SJSA1 (cell line): ENCODE results near the gene SRXN1. TPM values are rescaled to one million over a fixed set of nuclear protein-coding genes. Genes with fewer than 3 reads are reported as not detected.

Source experiments
- DNase-seq, 2 experiments: peaks; one replicate each; pipeline ENCODE4 v3.0.0-alpha.2; 2015 to 2020; ENCODE audit warnings: low spot score in 2 of 2, low read depth in 1 of 2
- H3K27ac ChIP-seq: fragments of 250-450 bp; sonication (Bioruptor Pico); 2 replicates; pipeline ENCODE4 v1.5.1; 2020; ENCODE audit warnings: mild to moderate bottlenecking, moderate library complexity
- H3K27me3 ChIP-seq: fragments of 250-450 bp; sonication (Bioruptor Pico); replicated peaks from 2 replicates; pipeline ENCODE4 v1.5.1; 2020; ENCODE audit warnings: mild to moderate bottlenecking, moderate library complexity
- H3K36me3 ChIP-seq: fragments of 250-450 bp; sonication (Bioruptor Pico); 2 replicates; pipeline ENCODE4 v1.5.1; 2020; ENCODE audit warnings: mild to moderate bottlenecking
- H3K4me1 ChIP-seq: fragments of 250-450 bp; sonication (Bioruptor Pico); replicated peaks from 2 replicates; pipeline ENCODE4 v1.6.1; 2021; ENCODE audit warnings: mild to moderate bottlenecking
- H3K4me3 ChIP-seq: fragments of 250-450 bp; sonication (Bioruptor Pico); 2 replicates; pipeline ENCODE4 v1.5.1; 2020; ENCODE audit warnings: mild to moderate bottlenecking
- H3K9me3 ChIP-seq: fragments of 250-450 bp; sonication (Bioruptor Pico); replicated peaks from 2 replicates; pipeline ENCODE4 v1.5.1; 2020; ENCODE audit warnings: mild to moderate bottlenecking
- total RNA-seq: library from RNA; depleted of rRNA; stranded (reverse); fragments of >200 nt; shearing (Covaris generic); gene quantifications from 2 replicates; pipeline ENCODE4 v1.2.3, GENCODE V29; 2014

Gene SRXN1
- total RNA-seq, 1 experiment from 2014 or later, result 54.7 TPM

DNA sequence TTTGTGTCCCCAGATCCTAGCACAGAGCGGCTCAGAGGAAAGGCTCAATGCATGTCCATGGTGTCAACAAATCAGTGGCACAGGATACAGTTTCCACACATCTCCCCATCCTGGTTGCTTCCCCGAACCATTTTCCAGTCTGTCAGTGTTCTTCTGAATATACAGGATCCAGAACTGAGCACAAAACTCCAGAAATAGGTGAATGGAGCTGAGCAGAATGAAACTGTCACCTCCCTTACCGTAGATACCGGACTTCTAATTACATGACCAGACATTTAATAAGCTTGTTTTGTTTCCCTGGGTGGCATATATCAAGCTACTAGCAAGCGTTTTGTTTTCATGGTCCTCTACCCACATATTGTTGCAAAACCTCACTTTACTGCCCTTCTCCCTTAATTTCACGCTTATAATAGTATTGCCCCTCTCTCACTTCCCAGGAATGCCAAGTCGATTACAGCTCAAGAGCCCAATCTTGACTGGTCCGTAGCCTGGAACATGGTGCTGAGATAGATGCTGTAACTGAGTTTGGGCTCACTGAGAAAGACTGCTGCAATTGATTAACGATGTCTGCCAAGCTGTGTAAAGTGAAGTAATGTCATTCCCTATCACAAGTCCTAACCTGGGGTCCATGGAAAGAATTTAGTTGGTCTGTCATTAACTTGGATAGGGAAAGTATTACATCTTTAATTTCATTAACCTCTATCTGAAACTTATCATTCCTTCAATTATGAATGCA lies 34.6 kb upstream of the SRXN1 start:
- H3K4me3 ChIP-seq, result no peak overlapping the region
- DNase-seq, result no peak
- H3K9me3 ChIP-seq, result no peaks in the 10 kb centered on the region
- H3K4me1 ChIP-seq, result no peaks in the 10 kb centered on the region
- H3K27me3 ChIP-seq, result peaks cover 32% of the 10 kb centered on the region
- H3K27ac ChIP-seq, result no peak overlapping the region
- H3K36me3 ChIP-seq, result no peaks in the 10 kb centered on the region

DNA sequence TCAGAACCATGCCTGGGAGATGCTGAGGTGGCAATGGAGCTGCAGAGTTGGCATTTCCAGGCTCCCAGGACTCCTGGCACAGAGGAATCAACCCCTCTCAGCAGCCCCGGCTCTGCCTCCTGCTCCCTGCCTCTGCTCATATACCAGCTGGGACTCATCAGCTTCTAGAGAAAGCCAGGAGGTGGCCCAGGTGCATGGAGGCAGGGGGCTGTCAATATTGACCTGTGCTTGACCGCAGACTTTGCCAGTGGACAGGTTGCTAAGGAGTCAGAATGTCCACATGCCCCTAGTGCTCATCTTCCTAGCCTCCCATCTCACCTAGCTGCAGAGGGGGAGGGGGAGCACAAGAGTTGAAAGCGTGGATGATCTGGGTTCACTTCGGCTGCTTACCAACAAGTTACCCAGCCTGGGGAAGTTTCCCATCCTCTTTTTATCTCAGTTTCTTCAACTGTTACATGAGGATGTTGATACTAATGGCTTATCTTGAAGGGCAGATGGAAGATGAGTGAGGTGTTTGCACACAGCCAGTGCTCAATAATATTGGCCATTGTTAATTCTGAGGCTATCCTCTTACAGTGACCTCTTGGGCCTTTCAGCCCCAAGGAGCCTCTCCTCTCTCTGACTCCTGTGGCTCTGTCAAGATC lies 31.8 kb upstream of the SRXN1 start:
- Histone ChIP-seq H3K9me3 (no peaks in the 10 kb centered on the region), H3K27ac (no peak overlapping the region), H3K4me3 (no peak overlapping the region), H3K27me3 (peaks cover 27% of the 10 kb centered on the region), H3K36me3 (no peaks in the 10 kb centered on the region), H3K4me1 (no peaks in the 10 kb centered on the region)
- no peak for DNase-seq

DNA sequence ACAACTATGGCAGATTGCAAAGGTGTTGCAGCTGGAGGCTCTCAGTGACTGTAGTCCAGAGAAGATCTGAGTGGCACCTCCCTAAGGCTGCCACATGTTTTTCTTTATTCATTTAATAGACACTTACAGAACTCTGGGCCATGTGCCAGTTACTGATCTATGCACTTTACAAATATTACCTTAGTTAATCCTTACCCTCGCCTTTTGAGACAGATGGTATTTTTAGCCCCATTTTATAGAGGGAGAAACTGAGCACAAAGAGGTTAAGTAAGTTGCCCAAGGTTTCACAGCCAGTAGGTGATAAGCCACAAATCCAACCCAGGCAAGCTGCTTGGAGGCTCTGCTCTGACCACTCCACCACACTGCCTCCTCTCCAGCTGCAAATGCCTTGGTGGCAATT lies 29.1 kb upstream of the SRXN1 start:
- H3K4me3 ChIP-seq, result no peak overlapping the region
- no peaks in the 10 kb centered on the region for H3K36me3 ChIP-seq
- DNase-seq, result no peak
- H3K27ac ChIP-seq, result no peak overlapping the region
- H3K4me1 ChIP-seq, result no peaks in the 10 kb centered on the region
- H3K27me3 ChIP-seq, result peaks cover 24% of the 10 kb centered on the region
- H3K9me3 ChIP-seq, result no peaks in the 10 kb centered on the region

DNA sequence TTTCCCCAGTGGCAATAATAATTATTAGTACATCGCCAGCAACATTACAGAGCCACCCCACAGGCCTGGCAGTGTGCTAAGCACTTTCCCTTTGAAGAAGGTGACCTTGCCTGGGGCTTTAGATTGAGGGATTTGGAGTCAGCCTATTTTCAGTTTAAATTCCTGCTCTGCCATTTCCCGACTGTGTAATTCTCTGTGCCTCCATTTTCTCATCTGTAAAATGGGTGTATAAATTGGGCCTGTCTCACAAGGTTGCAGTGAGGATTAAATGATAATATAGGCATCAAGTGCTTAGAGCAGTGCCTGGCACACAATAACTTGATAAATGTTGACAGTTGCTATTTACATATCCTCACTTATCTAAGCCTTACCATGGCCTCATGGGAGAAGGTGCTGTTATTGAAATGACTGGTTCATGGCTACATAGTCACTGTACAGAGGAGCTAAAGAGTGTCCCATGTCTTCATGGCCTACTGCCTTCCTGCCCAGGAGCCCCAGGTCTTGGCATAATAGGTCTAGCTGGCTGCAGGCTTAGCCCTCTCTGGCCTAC lies 27.7 kb upstream of the SRXN1 start:
- Histone ChIP-seq H3K4me1 (peaks cover 2% of the 10 kb centered on the region), H3K27me3 (peaks cover 36% of the 10 kb centered on the region), H3K9me3 (0 out of 2 replicates have a peak, but pooled peaks cover 2% of the 10 kb centered on the region), H3K4me3 (no peak overlapping the region), H3K27ac (no peak overlapping the region), H3K36me3 (no peaks in the 10 kb centered on the region)
- no peak for DNase-seq

DNA sequence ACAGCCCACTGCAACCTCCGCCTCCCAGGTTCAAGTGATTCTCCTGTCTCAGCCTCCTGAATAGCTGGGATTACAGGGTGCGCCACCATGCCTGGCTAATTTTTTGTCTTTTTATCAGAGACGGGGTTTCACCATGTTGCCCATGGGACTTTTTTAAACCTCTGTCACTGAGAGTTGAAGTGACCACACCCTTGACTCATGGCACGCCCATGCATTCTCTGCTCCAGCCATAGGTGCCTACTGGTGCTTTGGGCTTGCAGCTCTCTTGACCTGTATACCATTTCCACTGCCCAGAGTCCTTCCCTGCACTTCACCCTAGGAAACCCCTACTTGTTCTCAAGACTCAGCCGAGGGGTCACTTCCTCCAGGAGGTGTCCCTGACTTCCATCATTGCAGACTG lies 25.0 kb upstream of the SRXN1 start:
- no peak overlapping the region for H3K4me3 ChIP-seq
- peaks cover 58% of the 10 kb centered on the region for H3K27me3 ChIP-seq
- DNase-seq, result no peak
- H3K4me1 ChIP-seq, result peaks cover 8% of the 10 kb centered on the region
- H3K36me3 ChIP-seq, result no peaks in the 10 kb centered on the region
- no peak overlapping the region for H3K27ac ChIP-seq
- H3K9me3 ChIP-seq, result 0 out of 2 replicates have a peak, but pooled peaks cover 6% of the 10 kb centered on the region

DNA sequence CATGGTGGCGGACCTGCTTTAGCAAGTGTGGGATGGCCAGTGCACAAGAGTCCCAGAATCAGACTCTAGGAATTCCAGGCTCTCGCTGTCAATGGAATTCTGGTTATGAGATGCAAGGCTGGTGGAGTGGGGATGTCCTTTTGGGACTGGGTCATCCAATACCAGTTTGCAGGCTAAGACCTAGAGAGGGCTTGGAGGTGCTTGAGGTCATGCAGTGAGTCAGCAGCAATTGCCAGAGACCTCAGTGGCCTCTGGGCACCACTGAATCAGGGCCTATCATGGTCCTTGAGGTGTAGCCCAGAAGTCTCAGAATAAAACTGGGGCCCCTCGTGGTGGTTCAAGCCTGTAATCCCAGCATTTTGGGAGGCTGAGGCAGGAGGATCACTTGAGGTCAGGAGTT lies 24.0 kb upstream of the SRXN1 start:
- Histone ChIP-seq H3K4me3 (no peak overlapping the region), H3K4me1 (peaks cover 8% of the 10 kb centered on the region), H3K9me3 (0 out of 2 replicates have a peak, but pooled peaks cover 6% of the 10 kb centered on the region), H3K27me3 (peaks cover 62% of the 10 kb centered on the region), H3K36me3 (no peaks in the 10 kb centered on the region), H3K27ac (no peak overlapping the region)
- no peak for DNase-seq

DNA sequence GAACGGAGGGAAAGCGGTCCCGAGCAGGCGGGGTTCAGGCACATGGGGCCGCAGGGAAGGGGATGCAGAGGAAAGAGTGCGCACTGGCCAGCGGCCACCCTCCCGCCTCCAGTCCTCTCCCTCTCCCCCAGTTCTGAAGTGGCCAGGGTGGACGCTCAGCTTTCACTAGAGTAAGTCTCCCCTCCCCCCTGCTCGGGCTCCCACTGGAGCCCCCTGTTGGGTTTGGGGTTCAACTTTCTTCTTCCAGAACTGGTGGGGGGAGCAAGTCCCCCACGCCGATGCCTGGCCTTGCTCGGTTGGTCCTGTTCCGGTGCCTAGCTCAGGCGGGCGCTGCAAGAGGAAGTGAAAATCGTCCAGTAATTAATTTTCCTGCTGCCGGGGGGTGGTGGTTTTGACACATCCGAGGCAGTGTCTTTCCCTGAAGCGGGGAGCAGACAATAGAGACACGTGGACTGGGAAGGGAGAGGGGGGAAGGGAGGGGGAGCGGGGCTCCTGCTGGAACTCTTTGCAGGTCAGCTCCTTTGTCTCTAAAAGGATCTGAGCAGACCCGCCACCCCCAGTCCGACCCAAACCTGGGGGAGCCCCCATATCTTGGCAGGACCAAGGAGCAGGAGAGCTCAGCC lies 23.4 kb upstream of the SRXN1 start:
- Histone ChIP-seq H3K27ac (no peak overlapping the region), H3K27me3 (peaks cover 64% of the 10 kb centered on the region), H3K4me3 (no peak overlapping the region), H3K9me3 (0 out of 2 replicates have a peak, but pooled peaks cover 6% of the 10 kb centered on the region), H3K36me3 (no peaks in the 10 kb centered on the region), H3K4me1 (peaks cover 8% of the 10 kb centered on the region)
- DNase-seq, result no peak

DNA sequence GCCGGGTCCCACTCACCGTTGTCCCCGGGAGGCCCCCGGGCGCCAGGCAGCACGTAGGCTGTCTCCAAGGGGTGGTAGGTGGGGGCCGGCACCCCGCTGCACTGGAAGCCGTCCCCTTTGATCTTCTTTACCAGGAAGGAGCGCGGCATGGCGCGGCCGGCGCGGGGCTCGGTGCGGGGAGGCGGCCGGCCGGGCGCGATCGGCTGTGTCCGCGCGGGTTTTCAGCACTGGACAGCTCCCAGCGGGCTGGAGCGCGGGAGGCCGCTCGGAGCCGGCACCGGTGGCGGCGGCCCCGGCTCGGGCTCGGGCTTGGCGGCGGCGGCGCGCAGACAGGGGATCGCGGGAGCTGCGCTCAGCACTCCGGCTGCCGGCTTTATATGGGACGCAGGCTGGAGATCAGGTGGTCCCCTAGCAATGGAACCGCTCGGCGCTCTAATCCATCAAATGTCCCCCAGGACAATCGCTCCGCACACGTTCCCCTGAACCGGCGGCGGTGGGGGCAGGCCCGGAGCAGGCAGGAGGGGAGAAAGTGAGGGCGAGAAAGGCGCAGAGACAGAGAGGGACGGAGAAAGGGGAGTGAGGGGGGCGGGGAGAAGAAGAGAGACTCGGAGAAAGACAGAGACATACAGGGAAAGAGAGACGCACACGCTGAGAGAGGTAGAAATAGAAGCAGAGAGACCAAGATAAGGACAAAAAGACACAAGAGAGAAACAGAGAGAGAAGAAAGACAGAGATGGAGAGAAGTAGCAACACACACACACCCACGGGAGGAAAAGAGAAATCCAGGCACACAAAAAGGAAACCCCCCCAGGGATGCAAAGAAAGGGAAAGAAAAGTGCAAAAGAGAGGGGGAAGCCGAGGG lies 22.7 kb upstream of the SRXN1 start, which contains the start of gene SCRT2:
TSS of gene SCRT2 (minus strand) at position 350 of the 862 bp plus-strand sequence. CDS start at position 149, 201 bp downstream.
- DNase-seq, result peak; percentile 40 to 70
- no peak within 1 kb of the TSS for H3K4me3 ChIP-seq
- H3K36me3 ChIP-seq, result no peaks in the 10 kb centered on the region
- H3K27ac ChIP-seq, result no peak within 1 kb of the TSS
- H3K4me1 ChIP-seq, result peaks cover 8% of the 10 kb centered on the region
- H3K27me3 ChIP-seq, result peaks cover 64% of the 10 kb centered on the region
- H3K9me3 ChIP-seq, result 0 out of 2 replicates have a peak, but pooled peaks cover 6% of the 10 kb centered on the region

DNA sequence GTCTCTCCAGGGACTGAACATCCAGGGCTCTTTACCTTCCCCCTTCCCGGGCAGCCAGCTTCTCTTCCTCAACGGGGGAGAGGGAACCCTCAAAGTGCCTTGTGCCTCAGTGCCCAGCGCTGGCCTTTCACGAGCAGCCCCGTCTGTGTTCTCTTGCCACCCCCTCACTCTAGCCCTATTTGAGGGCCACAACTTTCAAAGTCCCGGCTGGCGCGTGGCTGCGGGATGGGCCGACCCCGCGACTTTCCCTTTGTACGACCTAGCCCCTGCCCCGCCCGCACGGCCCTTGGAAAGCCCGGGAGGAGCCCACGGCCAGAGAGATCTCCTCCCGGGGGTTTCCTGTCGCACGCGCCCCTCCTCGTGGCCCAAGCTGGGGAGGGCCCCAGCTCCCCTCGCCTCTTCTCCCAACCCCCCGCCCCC lies 22.0 kb upstream of the SRXN1 start:
- Histone ChIP-seq H3K27me3 (peaks cover 63% of the 10 kb centered on the region), H3K27ac (no peak overlapping the region)

DNA sequence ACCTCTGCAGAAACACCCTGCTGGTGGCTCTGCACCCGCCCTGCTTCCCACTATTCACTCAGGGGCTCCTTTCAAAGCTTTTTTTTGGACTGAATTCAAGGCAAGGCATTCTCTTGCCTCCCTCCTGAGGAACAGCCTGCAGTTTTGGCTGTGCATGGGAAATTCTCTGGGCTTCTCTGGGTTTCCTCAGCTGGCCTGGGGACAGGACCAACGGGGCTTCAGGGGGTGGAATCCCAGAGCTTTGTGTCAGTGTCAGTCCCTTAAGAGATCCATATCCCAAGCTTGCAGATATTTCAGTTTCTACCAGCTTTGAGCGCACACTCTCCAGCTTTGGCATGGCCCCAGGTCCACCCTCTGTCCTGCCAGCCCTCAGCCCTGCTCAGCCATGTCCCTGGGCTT lies 20.6 kb upstream of the SRXN1 start:
- Histone ChIP-seq H3K36me3 (no peaks in the 10 kb centered on the region), H3K27me3 (peaks cover 53% of the 10 kb centered on the region), H3K4me1 (peaks cover 8% of the 10 kb centered on the region)

More for the DNA sequence above, 22.0 kb upstream of the SRXN1 start:
- no peak for DNase-seq
- Histone ChIP-seq H3K4me3 (no peak overlapping the region), H3K4me1 (peaks cover 8% of the 10 kb centered on the region), H3K9me3 (0 out of 2 replicates have a peak, but pooled peaks cover 6% of the 10 kb centered on the region), H3K36me3 (no peaks in the 10 kb centered on the region)

DNA sequence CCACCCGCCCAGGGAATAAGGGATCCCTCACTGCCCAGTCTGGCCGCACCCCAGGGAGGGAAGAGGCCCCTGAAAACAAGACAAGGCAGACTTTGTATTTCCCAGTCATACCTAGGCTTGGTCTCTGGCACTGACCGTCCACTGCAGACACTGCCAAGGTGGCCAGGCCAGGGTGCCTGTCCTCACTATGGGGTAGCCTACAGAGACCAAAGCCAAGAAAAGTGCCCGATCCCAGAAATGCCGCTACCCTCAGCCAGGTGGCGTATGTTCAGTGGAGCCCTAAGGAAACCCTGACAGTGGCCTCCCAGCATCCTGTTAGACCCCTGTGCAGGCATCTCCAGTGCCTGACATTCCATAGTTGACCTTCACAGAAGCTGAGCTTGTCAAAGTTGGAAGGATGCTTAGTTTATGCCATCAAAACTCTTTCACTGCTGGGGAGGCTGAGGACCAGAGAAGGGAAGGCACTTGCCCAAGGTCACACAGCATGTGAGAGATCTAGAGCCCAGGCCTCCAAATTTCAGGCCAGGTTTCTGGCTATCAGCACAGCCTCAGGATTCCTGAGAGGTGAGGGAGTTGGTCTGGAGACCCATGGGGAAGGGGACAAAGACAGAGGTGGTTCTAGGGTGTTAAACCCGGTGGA lies 20.1 kb upstream of the SRXN1 start:
- no peak for DNase-seq
- Histone ChIP-seq H3K4me1 (peaks cover 8% of the 10 kb centered on the region), H3K9me3 (0 out of 2 replicates have a peak, but pooled peaks cover 6% of the 10 kb centered on the region), H3K27ac (no peak overlapping the region), H3K27me3 (peaks cover 49% of the 10 kb centered on the region), H3K4me3 (no peak overlapping the region), H3K36me3 (no peaks in the 10 kb centered on the region)

More for the DNA sequence above, 20.6 kb upstream of the SRXN1 start:
- H3K9me3 ChIP-seq, result 0 out of 2 replicates have a peak, but pooled peaks cover 6% of the 10 kb centered on the region
- H3K4me3 ChIP-seq, result no peak overlapping the region
- no peak overlapping the region for H3K27ac ChIP-seq
- DNase-seq, result no peak

DNA sequence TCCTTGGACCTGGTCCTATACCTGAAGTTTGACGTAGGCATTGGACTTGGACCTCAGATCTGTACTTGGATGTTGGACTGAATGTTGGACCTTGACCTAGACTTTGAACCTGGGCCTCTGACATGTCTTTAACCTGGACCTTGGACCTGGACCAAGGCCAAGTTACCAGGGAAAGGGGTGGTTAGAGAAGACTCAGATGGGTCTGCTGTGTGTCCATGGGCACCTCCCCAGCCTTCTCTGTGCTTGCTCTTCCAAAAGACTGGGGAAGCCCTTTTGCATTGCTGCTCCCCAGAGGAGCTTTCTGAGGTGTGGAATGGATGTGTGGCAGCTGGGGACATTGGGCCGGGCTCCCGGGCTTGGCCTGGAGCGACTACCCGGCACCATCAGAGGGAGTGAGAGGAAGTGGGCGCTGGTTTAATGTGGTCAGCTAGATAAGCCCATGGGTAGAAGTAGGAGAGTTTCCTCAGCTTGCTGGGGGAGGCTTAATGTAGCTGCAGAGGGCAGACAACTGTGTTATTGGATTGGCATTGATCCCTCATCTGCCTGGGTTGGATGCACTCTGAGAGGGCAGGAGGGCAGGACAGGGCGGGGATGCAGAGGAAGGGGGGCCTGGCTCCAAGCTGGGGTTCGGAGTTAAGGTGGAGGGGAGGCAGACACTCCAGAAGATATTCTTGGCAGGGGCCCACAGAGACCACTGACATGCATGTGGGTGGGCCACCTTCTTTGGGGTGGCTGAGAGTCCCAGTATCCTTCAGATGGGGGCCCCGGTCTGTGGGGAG lies 18.4 kb upstream of the SRXN1 start:
- H3K27ac ChIP-seq, result no peak overlapping the region
- peaks cover 58% of the 10 kb centered on the region for H3K27me3 ChIP-seq
- no peak overlapping the region for H3K4me3 ChIP-seq
- no peak for DNase-seq
- peaks cover 8% of the 10 kb centered on the region for H3K4me1 ChIP-seq
- H3K36me3 ChIP-seq, result no peaks in the 10 kb centered on the region
- 0 out of 2 replicates have a peak, but pooled peaks cover 6% of the 10 kb centered on the region for H3K9me3 ChIP-seq
